Adrenal gland (tissue), 12 donors: ENCODE results near the gene ABLIM1. TPM values are rescaled to one million over a fixed set of nuclear protein-coding genes. Genes with fewer than 3 reads are reported as not detected.

Experiments
- DNase-seq, 7 donors: peaks; one replicate each; pipeline ENCODE4 v3.0.0-alpha.2; 2019 to 2020
- H3K27ac ChIP-seq, 5 donors: fragments of 200-600 bp; sonication (generic) in 4 of 5; 1 replicate in 3 of 5; 2 replicates in 2 of 5; pipeline versions ENCODE4 v1.5.1 to v1.8.0; 2016 to 2020; ENCODE audit warnings: mild to moderate bottlenecking in 1 of 5
- H3K27me3 ChIP-seq: fragments of 200-600 bp; 2 replicates; pipeline ENCODE4 v1.8.0; 2021
- H3K36me3 ChIP-seq, 2 donors: fragments of 200-600 bp; replicated peaks in 1 of 2; 1 replicate in 1 of 2; 2 replicates in 1 of 2; pipeline versions ENCODE4 v1.5.1 to v1.8.0; 2018 to 2022
- H3K4me1 ChIP-seq, 2 donors: fragments of 200-600 bp; replicated peaks in 1 of 2; 1 replicate in 1 of 2; 2 replicates in 1 of 2; pipeline versions ENCODE4 v1.5.1 to v1.8.0; 2018 to 2021
- H3K4me3 ChIP-seq, 4 donors: fragments of 200-600 bp; sonication (generic) in 3 of 4; one replicate each; pipeline ENCODE4 v1.5.1; 2016 to 2018
- H3K9me3 ChIP-seq, 3 donors: fragments of 200-600 bp; sonication (generic) in 1 of 3; replicated peaks in 1 of 3; 1 replicate in 2 of 3; 2 replicates in 1 of 3; pipeline versions ENCODE4 v1.5.1 to v1.8.0; 2016 to 2021
- CTCF ChIP-seq, 6 experiments: fragments of 450-650 bp in 4 of 6; fragments of 200-600 bp in 2 of 6; sonication (generic) in 1 of 6; IDR thresholded peaks; 1 replicate in 5 of 6; 2 replicates in 1 of 6; pipeline versions ENCODE4 v1.5.1 to v1.8.0; 2016 to 2021; ENCODE audit warnings: antibody characterized with exemption in 6 of 6, mild to moderate bottlenecking in 2 of 6, moderate library complexity in 1 of 6
- POLR2A ChIP-seq, 2 donors: fragments of 450-650 bp; IDR thresholded peaks; one replicate each; pipeline ENCODE4 v1.6.1; 2017; ENCODE audit warnings: antibody characterized with exemption in 2 of 2, mild to moderate bottlenecking in 2 of 2, moderate library complexity in 1 of 2
- WGBS, 4 donors: extraction: QIAGEN DNeasy Blood & Tissue Kit in 2 of 4; methylation state at CpG; one replicate each; pipeline versions ENCODE4 v1.1.5 to v1.1.7; 2013 to 2017; 5-methylcytosine and 5-hydroxymethylcytosine counted together
- intact Hi-C, 2 donors: fragments of 100-400 bp; cut with DNase I; formaldehyde crosslinking; loops; one replicate each; pipeline versions ENCODE4 v1.14.1 to v1.15.0; 2022 to 2023
- polyA plus RNA-seq, 3 donors: library from polyadenylated mRNA; stranded (reverse); fragments of 200-250 nt in 2 of 3; fragments of 350-450 nt in 1 of 3; fragmentation: Illumina TruSeq in 1 of 3; extraction: RNeasy Lipid Tissue Mini Kit (QIAGEN cat#74804) in 1 of 3; gene quantifications; one replicate each; pipeline ENCODE4 v1.2.3, GENCODE V29; 2013 to 2014
- total RNA-seq, 9 donors: library from RNA; depleted of rRNA in 4 of 9; stranded (reverse); fragments of >200 nt in 4 of 9; fragments of 120-200 nt in 1 of 9; fragmentation: NEBNext Ultra II Directional in 1 of 9; extraction: Animal tissue kit (Norgen Biotek cat#: 25700) in 1 of 9; gene quantifications; one replicate each; pipeline versions ENCODE4 v1.1.0 to v1.2.4, GENCODE V29; 2013 to 2023
- donor health status: healthy with polysubstance abuse.
- donor health status: Bipolar disorder and iron deficiency.
- donor health status: DM: yes; HTN: yes; CAD: no.
- donor health status: DM: no; HTN: no; CAD: no.
- donor health status: DM: no; HTN: no; CAD: no.
- donor health status: DM: yes; HTN: yes; CAD: no.

ABLIM1 gene
- total and polyA plus RNA-seq, 12 donors: 7.9 to 430 (median 185) TPM

GRCh38 chr10:114392112-114392835 is 265.8 kb downstream of the ABLIM1 start:
- DNase-seq: no peak
- 65 to 68% (median 67%) methylated on average over 5 of the region's 5 CpGs for WGBS, 4 donors
- Histone ChIP-seq H3K9me3 (no peaks in the 10 kb centered on the region), H3K4me1 (no peaks in the 10 kb centered on the region), H3K27me3 (peaks cover 7% of the 10 kb centered on the region), H3K27ac (no peak overlapping the region), H3K36me3 (no peaks in the 10 kb centered on the region), H3K4me3 (no peak overlapping the region)
- no peak for TF ChIP-seq POLR2A (IDR thresholded peaks at IDR 0.05)
- TF ChIP-seq CTCF (IDR thresholded peaks at IDR 0.05): no peak
- intact Hi-C loops: no loop called here

DNA sequence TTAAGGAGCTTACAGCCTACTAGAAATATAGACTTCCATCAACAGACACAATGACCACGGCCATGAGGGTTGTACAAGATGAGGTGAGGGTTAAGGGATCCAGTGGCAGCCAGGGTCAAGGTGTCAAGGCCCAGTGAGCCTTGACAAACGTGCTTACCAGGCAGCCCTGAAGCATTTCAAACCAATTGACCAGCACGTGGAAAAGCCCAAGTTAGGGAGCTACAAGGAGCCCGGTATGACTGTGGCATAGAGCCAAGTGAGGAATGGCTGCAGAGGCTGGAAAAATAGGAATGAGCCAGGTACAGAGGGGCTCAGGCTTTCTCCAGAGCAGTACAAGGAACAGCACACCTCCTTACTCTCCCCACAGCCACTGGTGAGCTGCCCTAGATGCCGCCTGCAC is 266.5 kb downstream of the ABLIM1 start:
- peaks cover 7% of the 10 kb centered on the region for H3K27me3 ChIP-seq
- no peak for TF ChIP-seq CTCF (IDR thresholded peaks at IDR 0.05)
- no peak for TF ChIP-seq POLR2A (IDR thresholded peaks at IDR 0.05)
- no peak overlapping the region for H3K4me3 ChIP-seq
- H3K36me3 ChIP-seq: no peaks in the 10 kb centered on the region
- intact Hi-C loops: no loop called here
- 63 to 83% (median 69%) methylated on average over 4 to 5 of the region's 5 CpGs for WGBS, 4 donors
- no peak overlapping the region for H3K27ac ChIP-seq
- H3K4me1 ChIP-seq: no peaks in the 10 kb centered on the region
- no peaks in the 10 kb centered on the region for H3K9me3 ChIP-seq
- no peak for DNase-seq

DNA sequence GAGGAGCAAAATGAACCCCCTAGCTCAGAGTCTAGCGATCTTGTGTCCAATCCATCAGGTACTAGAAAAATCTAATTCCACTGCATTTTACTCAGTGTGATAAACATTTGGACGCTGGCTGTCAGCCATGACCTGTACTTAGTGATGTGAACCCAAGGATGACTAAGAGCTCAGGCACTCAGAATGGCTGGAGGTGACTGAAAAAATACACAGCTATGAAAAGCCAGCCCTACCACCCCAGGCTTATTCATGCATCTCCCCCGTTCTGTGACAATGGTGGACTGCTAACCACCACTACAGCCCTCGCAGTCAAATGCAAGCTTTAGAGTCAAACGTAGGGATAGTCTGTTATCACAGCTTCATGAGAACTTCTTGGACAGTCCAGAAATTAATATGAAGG is 268.6 kb downstream of the ABLIM1 start:
- no peaks in the 10 kb centered on the region for H3K4me1 ChIP-seq
- H3K27me3 ChIP-seq: no peaks in the 10 kb centered on the region
- peak in 5 of 7 donors; percentile 51 to 74 (median 63) for DNase-seq
- intact Hi-C loops: no loop called here
- no peaks in the 10 kb centered on the region for H3K9me3 ChIP-seq
- 62 to 70% (median 68%) methylated on average over 5 of the region's 5 CpGs for WGBS, 4 donors
- no peak overlapping the region for H3K4me3 ChIP-seq
- TF ChIP-seq CTCF (IDR thresholded peaks at IDR 0.05) (no peak), POLR2A (IDR thresholded peaks at IDR 0.05) (no peak)
- H3K36me3 ChIP-seq: no peaks in the 10 kb centered on the region
- H3K27ac ChIP-seq: no peak overlapping the region

DNA sequence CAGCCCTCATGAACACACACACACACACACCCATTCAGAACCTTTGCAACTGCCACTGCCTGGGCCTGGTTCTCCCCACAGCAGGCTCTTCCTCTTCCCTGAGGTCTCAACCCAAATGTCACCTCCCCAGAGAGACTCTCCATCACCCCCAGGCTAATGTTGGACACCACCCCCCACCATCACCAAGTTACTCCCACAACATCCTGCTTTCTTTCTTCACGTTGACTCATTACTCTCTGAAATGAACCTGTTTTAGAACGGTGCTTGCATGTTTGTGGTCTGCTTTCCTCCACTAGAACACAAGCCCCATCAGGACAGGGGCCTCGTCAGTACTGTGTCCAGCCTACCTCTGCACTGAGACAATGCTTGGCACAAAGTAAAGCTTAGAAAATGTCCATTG is 269.8 kb downstream of the ABLIM1 start:
- intact Hi-C loops: no loop called here
- Histone ChIP-seq H3K27me3 (no peaks in the 10 kb centered on the region), H3K9me3 (no peaks in the 10 kb centered on the region), H3K36me3 (no peaks in the 10 kb centered on the region), H3K4me3 (no peak overlapping the region), H3K27ac (no peak overlapping the region), H3K4me1 (no peaks in the 10 kb centered on the region)
- no peak for DNase-seq
- TF ChIP-seq CTCF (IDR thresholded peaks at IDR 0.05): no peak
- TF ChIP-seq POLR2A (IDR thresholded peaks at IDR 0.05): no peak
- 53 to 67% (median 61%) methylated on average over 3 of the region's 3 CpGs for WGBS, 4 donors
